Vagina (tissue), 2 donors: ENCODE results near the gene TBC1D26. TPM values are rescaled to one million over a fixed set of nuclear protein-coding genes. Genes with fewer than 3 reads are reported as not detected.
"Not testable (repeated sequence)": the region's sequence is repeated elsewhere in the genome, so short reads cannot be mapped to it uniquely, and the experiment has no call there.

Source experiments
- DNase-seq, 2 donors: peaks; one replicate each; pipeline ENCODE4 v3.0.0-alpha.2; 2017; ENCODE audit errors: extremely low spot score in 2 of 2
- H3K27ac ChIP-seq: fragments of 200-600 bp; sonication (generic); one replicate; pipeline ENCODE4 v1.5.1; 2019
- H3K27me3 ChIP-seq: fragments of 200-600 bp; sonication (generic); one replicate; pipeline ENCODE4 v1.5.1; 2019
- H3K36me3 ChIP-seq, 2 donors: fragments of 200-600 bp; sonication (generic); one replicate each; pipeline ENCODE4 v1.5.1; 2017 to 2019
- H3K4me1 ChIP-seq: fragments of 200-600 bp; sonication (generic); one replicate; pipeline ENCODE4 v1.5.1; 2019
- H3K4me3 ChIP-seq, 2 donors: fragments of 200-600 bp; sonication (generic); 1 replicate in 1 of 2; 2 replicates in 1 of 2; pipeline ENCODE4 v1.5.1; 2016 to 2019
- H3K9me3 ChIP-seq: fragments of 200-600 bp; sonication (generic); one replicate; pipeline ENCODE4 v1.5.1; 2019
- CTCF ChIP-seq, 3 experiments: fragments of 450-650 bp in 2 of 3; fragments of 200-600 bp in 1 of 3; sonication (generic) in 1 of 3; IDR thresholded peaks; one replicate each; pipeline ENCODE4 v1.5.1; 2017 to 2019; ENCODE audit warnings: antibody characterized with exemption in 3 of 3, mild to moderate bottlenecking in 2 of 3, moderate library complexity in 2 of 3
- POLR2A ChIP-seq, 2 donors: fragments of 450-650 bp; IDR thresholded peaks; one replicate each; pipeline ENCODE4 v1.6.1; 2017; ENCODE audit warnings: antibody characterized with exemption in 2 of 2, mild to moderate bottlenecking in 2 of 2, moderate library complexity in 2 of 2
- POLR2AphosphoS5 ChIP-seq, 2 donors: sonication (generic); formaldehyde crosslinking; IDR thresholded peaks; one replicate each; pipeline ENCODE4 v1.9.0; 2017; ENCODE audit warnings: antibody characterized with exemption in 2 of 2, mild to moderate bottlenecking in 2 of 2, low read depth in 1 of 2; ENCODE audit not compliant: insufficient read depth in 1 of 2
- intact Hi-C: fragments of 100-400 bp; cut with DNase I; formaldehyde crosslinking; loops from one replicate; pipeline ENCODE4 v1.15.1; 2023
- total RNA-seq: library from RNA; depleted of rRNA; stranded (reverse); fragments of >200 nt; gene quantifications from one replicate; pipeline ENCODE4 v1.2.3, GENCODE V29; 2016

The TBC1D26 gene
- total RNA-seq, 1 donor from 2014 or later: 4.2 TPM

GRCh38 chr17:15733174-15733789, 1.2 kb downstream of the TBC1D26 start:
- H3K27ac ChIP-seq, H3K4me1 ChIP-seq, intact Hi-C loops, H3K27me3 ChIP-seq, H3K9me3 ChIP-seq, H3K4me3 ChIP-seq, H3K36me3 ChIP-seq: not testable (repeated sequence)
- peak in 1 of 2 donors; percentile 6 for DNase-seq

GRCh38 chr17:15736578-15736977, 4.5 kb downstream of the TBC1D26 start:
- H3K36me3 ChIP-seq, intact Hi-C loops, H3K27me3 ChIP-seq, H3K4me1 ChIP-seq, H3K4me3 ChIP-seq, H3K27ac ChIP-seq, H3K9me3 ChIP-seq: not testable (repeated sequence)
- peak in 1 of 2 donors; percentile 43 for DNase-seq

GRCh38 chr17:15738066-15738465, 6.0 kb downstream of the TBC1D26 start:
- intact Hi-C loops: no loop called here
- no peak overlapping the region for H3K27ac ChIP-seq
- H3K36me3 ChIP-seq: no peaks in the 10 kb centered on the region
- no peaks in the 10 kb centered on the region for H3K4me1 ChIP-seq
- no peaks in the 10 kb centered on the region for H3K27me3 ChIP-seq
- TF ChIP-seq CTCF (IDR thresholded peaks at IDR 0.05) (no peak), POLR2A (IDR thresholded peaks at IDR 0.05) (no peak), POLR2AphosphoS5 (IDR thresholded peaks at IDR 0.05; ENCODE audit: insufficient read depth in 1 of 2, low read depth in 1 of 2) (no peak)
- H3K4me3 ChIP-seq: no peak overlapping the region
- H3K9me3 ChIP-seq: no peaks in the 10 kb centered on the region
- peak in 1 of 2 donors; percentile 88 for DNase-seq

- H3K4me1 ChIP-seq, H3K27me3 ChIP-seq, H3K27ac ChIP-seq, H3K9me3 ChIP-seq, H3K4me3 ChIP-seq, intact Hi-C loops, H3K36me3 ChIP-seq: not testable (repeated sequence)
- peak in 1 of 2 donors; percentile 72 for DNase-seq
These were observed 7.2 kb downstream of the TBC1D26 start for GRCh38 chr17:15739259-15739658.

- H3K9me3 ChIP-seq, H3K27me3 ChIP-seq, H3K4me3 ChIP-seq, intact Hi-C loops, H3K36me3 ChIP-seq, H3K4me1 ChIP-seq, H3K27ac ChIP-seq: not testable (repeated sequence)
- peak in 1 of 2 donors; percentile 61 for DNase-seq
These were observed 8.0 kb downstream of the TBC1D26 start for GRCh38 chr17:15740041-15740440.

- Histone ChIP-seq H3K4me3 (no peak overlapping the region), H3K27ac (no peak overlapping the region), H3K27me3 (no peaks in the 10 kb centered on the region), H3K9me3 (no peaks in the 10 kb centered on the region), H3K4me1 (no peaks in the 10 kb centered on the region), H3K36me3 (no peaks in the 10 kb centered on the region)
- intact Hi-C loops: no loop called here
- TF ChIP-seq CTCF (IDR thresholded peaks at IDR 0.05): no peak
- DNase-seq: peak in 1 of 2 donors; percentile 94
These were observed 8.6 kb downstream of the TBC1D26 start for GRCh38 chr17:15740570-15741120.

- intact Hi-C loops: no loop called here
- no peak overlapping the region for H3K4me3 ChIP-seq
- no peaks in the 10 kb centered on the region for H3K9me3 ChIP-seq
- TF ChIP-seq POLR2AphosphoS5 (IDR thresholded peaks at IDR 0.05; ENCODE audit: insufficient read depth in 1 of 2, low read depth in 1 of 2) (no peak), CTCF (IDR thresholded peaks at IDR 0.05) (no peak), POLR2A (IDR thresholded peaks at IDR 0.05) (no peak)
- DNase-seq: peak in 1 of 2 donors; percentile 82
- H3K27me3 ChIP-seq: no peaks in the 10 kb centered on the region
- no peaks in the 10 kb centered on the region for H3K4me1 ChIP-seq
- H3K36me3 ChIP-seq: no peaks in the 10 kb centered on the region
- no peak overlapping the region for H3K27ac ChIP-seq
These were observed 9.5 kb downstream of the TBC1D26 start for GRCh38 chr17:15741624-15742023.
